SW 1271 (cell line): ENCODE data around the gene EMC8.

Experiments used
- DNase-seq, 2 experiments: peaks; one replicate each; lab custom pipeline; 2025; lab: John Stamatoyannopoulos, UW

EMC8 gene

DNA sequence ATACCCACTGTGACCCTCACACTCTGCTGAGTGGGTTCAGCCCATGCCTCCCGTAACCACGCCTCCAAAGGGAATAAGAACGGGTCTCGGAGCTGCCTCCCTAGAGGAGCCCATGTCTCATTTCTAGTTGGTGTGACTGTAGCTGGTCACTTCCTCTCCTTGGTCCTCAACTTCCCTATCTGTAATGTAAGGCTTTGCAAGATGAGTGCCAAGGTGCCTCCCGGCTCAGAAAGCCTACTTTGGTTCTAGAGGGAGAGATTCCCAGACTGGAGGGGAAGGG, 69.2 kb downstream of the EMC8 start:
- DNase-seq = no peak

DNA sequence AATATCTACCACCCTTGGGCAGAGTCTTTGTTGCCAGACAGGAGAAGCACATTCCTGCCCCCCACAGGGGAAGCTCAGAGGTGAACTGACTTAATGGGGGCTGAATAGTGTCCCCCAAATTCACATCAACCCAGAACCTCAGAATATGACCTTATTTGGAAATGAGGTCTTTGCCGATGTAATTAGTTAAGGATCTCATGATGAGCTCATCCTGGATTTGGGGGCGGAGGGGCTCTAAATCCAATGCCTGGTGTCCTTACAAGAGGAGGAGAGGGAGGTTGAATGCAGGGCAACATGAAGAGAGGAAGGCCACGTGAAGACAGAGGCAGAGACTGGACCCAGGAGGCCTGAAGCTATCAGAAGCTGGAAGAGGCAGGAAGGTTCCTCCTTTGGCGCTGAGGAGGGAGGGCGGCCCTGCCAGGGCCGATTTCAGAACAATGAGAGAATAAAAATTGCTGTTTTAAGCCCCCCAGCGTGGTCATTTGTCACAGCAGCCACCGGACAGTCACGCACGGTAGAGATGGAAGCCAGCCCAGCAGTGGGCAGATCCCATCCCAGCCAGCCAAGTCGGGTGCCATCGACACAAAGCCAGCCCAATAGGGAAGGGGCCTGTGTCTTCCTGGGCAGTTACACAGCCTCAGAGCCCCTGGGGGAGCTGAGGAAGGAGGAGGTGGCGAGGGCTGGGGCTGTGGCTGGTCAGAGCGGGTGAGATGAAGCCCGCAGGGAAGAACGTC, 69.7 kb downstream of the EMC8 start:
- no peak for DNase-seq

DNA sequence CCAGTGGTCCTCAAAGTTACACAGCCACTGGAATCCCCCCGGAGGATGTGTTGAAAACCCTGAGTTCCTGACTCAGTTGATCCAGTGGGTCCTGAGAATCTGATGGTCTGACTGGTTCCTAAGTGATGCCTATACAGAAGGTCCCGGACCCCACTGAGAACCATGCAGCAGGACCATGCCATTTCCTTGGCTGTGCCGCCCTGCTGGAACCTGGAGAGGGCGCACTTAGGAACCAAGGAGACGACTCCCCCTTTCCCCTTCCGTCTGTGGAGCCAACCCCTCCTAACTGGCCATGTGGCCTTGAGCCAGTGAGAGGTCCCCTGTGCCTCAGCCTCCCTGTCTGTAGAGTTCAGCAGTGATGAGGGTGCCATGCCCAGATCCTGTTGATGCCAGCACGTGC, 70.5 kb downstream of the EMC8 start:
- DNase-seq = no peak
